Activated CD4-positive, alpha-beta T cell treated with anti-CD3 and anti-CD28 coated beads, Interleukin-2, amount 50 U/mL, for 16 hours (primary cell): Measurements from ENCODE around the gene HESX1.
A peak's percentile ranks its signal among the peaks of the same experiment; 100 is the strongest.

Source experiments
- DNase-seq: peaks from one replicate; pipeline ENCODE4 v3.0.0-alpha.2; 2020

The HESX1 gene

GRCh38 chr3:57166660-57167059 lies 33.1 kb downstream of the HESX1 start:
- DNase-seq, result no peak

- no peak for DNase-seq
Observed at GRCh38 chr3:57165641-57166040, 34.1 kb downstream of the HESX1 start.

GRCh38 chr3:57164657-57165573 lies 34.9 kb downstream of the HESX1 start, which contains the start of gene IL17RD:
IL17RD (minus strand) TSS chr3:57165353; CDS start chr3:57165286, 67 bp downstream.
- DNase-seq, result peak; percentile 55

GRCh38 chr3:57164217-57164656 lies 35.5 kb downstream of the HESX1 start:
- no peak for DNase-seq

- DNase-seq, result no peak
Observed at GRCh38 chr3:57163751-57164150, 36.0 kb downstream of the HESX1 start.

- DNase-seq, result no peak
Observed at GRCh38 chr3:57161915-57162314, 37.9 kb downstream of the HESX1 start.

GRCh38 chr3:57160765-57161538 lies 38.8 kb downstream of the HESX1 start:
- no peak for DNase-seq

- no peak for DNase-seq
Observed at GRCh38 chr3:57160076-57160764, 39.6 kb downstream of the HESX1 start.

GRCh38 chr3:57158813-57159738 lies 40.7 kb downstream of the HESX1 start:
- peak; percentile 22 for DNase-seq

GRCh38 chr3:57158325-57158724 lies 41.5 kb downstream of the HESX1 start:
- DNase-seq, result no peak

- no peak for DNase-seq
Observed at GRCh38 chr3:57157545-57157944, 42.2 kb downstream of the HESX1 start.

- DNase-seq, result no peak
Observed at GRCh38 chr3:57155310-57155643, 44.5 kb downstream of the HESX1 start.

- DNase-seq, result no peak
Observed at GRCh38 chr3:57154470-57155309, 45.1 kb downstream of the HESX1 start.

GRCh38 chr3:57152151-57153143 lies 47.3 kb downstream of the HESX1 start:
- no peak for DNase-seq

- DNase-seq, result no peak
Observed at GRCh38 chr3:57151749-57152148, 48.0 kb downstream of the HESX1 start.

- DNase-seq, result no peak
Observed at GRCh38 chr3:57151021-57151449, 48.7 kb downstream of the HESX1 start.

GRCh38 chr3:57150113-57150581 lies 49.6 kb downstream of the HESX1 start:
- no peak for DNase-seq
